ENCODE measurements around the gene PLCB3. TPM values are rescaled to one million over a fixed set of nuclear protein-coding genes. Genes with fewer than 3 reads are reported as not detected.

PLCB3 gene
- total and polyA plus RNA-seq, 2 experiments from 2014 or later, result 28.1 to 103 TPM

- Histone ChIP-seq H3K27me3 (ENCODE audit: insufficient read depth) (peaks cover 23% of the 10 kb centered on the region; the same call in 1 of the 2 replicates), H2AFZ (peak overlapping the region; percentile 63), H4K20me1 (replicated peaks; ENCODE audit: insufficient read depth) (no peaks in the 10 kb centered on the region), H3K4me3 (peak overlapping the region; percentile 77), H3F3A (replicated peaks; ENCODE audit: low read depth) (peaks cover 21% of the 10 kb centered on the region), H3K4me1 (ENCODE audit: insufficient read depth) (peaks cover 17% of the 10 kb centered on the region; the same call in 1 of the 2 replicates), H3K27ac (ENCODE audit: low read depth) (no peak overlapping the region), H3K36me3 (ENCODE audit: insufficient read depth) (no peaks in the 10 kb centered on the region), H3K79me2 (replicated peaks; ENCODE audit: insufficient read depth) (peaks cover 4% of the 10 kb centered on the region; the same call in 1 of the 2 replicates), H3K4me2 (peak overlapping the region; percentile 92), H3K9me2 (ENCODE audit: insufficient read depth) (no peaks in the 10 kb centered on the region)
- H3K36me3 Mint-ChIP-seq (ENCODE audit: low read depth), result peaks cover 11% of the 10 kb centered on the region
- H3K27me3 Mint-ChIP-seq (ENCODE audit: insufficient read depth, low read depth, poor library complexity), result peaks cover 27% of the 10 kb centered on the region
- TF ChIP-seq POLR2AphosphoS5 (IDR thresholded peaks at IDR 0.05; ENCODE audit: low read depth) (peak; percentile 29; the same call in 1 of the 2 replicates), EZH2phosphoT487 (IDR thresholded peaks at IDR 0.05; ENCODE audit: unreplicated experiment) (no peak), CTCF (conservative IDR thresholded peaks at IDR 0.05; ENCODE audit: low read depth in 2 of 2) (no peak), NANOG (IDR thresholded peaks at IDR 0.05; ENCODE audit: borderline replicate concordance) (no peak), ZNF114 (CRISPR knock-in tag; IDR thresholded peaks at IDR 0.05) (no peak), STAT1 (IDR thresholded peaks at IDR 0.05; ENCODE audit: unreplicated experiment) (no peak)
- TF ChIP-seq, protein P1, sequence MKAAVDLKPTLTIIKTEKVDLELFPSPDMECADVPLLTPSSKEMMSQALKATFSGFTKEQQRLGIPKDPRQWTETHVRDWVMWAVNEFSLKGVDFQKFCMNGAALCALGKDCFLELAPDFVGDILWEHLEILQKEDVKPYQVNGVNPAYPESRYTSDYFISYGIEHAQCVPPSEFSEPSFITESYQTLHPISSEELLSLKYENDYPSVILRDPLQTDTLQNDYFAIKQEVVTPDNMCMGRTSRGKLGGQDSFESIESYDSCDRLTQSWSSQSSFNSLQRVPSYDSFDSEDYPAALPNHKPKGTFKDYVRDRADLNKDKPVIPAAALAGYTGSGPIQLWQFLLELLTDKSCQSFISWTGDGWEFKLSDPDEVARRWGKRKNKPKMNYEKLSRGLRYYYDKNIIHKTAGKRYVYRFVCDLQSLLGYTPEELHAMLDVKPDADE (IDR thresholded peaks at IDR 0.05), result no peak
- TF ChIP-seq, protein P2, sequence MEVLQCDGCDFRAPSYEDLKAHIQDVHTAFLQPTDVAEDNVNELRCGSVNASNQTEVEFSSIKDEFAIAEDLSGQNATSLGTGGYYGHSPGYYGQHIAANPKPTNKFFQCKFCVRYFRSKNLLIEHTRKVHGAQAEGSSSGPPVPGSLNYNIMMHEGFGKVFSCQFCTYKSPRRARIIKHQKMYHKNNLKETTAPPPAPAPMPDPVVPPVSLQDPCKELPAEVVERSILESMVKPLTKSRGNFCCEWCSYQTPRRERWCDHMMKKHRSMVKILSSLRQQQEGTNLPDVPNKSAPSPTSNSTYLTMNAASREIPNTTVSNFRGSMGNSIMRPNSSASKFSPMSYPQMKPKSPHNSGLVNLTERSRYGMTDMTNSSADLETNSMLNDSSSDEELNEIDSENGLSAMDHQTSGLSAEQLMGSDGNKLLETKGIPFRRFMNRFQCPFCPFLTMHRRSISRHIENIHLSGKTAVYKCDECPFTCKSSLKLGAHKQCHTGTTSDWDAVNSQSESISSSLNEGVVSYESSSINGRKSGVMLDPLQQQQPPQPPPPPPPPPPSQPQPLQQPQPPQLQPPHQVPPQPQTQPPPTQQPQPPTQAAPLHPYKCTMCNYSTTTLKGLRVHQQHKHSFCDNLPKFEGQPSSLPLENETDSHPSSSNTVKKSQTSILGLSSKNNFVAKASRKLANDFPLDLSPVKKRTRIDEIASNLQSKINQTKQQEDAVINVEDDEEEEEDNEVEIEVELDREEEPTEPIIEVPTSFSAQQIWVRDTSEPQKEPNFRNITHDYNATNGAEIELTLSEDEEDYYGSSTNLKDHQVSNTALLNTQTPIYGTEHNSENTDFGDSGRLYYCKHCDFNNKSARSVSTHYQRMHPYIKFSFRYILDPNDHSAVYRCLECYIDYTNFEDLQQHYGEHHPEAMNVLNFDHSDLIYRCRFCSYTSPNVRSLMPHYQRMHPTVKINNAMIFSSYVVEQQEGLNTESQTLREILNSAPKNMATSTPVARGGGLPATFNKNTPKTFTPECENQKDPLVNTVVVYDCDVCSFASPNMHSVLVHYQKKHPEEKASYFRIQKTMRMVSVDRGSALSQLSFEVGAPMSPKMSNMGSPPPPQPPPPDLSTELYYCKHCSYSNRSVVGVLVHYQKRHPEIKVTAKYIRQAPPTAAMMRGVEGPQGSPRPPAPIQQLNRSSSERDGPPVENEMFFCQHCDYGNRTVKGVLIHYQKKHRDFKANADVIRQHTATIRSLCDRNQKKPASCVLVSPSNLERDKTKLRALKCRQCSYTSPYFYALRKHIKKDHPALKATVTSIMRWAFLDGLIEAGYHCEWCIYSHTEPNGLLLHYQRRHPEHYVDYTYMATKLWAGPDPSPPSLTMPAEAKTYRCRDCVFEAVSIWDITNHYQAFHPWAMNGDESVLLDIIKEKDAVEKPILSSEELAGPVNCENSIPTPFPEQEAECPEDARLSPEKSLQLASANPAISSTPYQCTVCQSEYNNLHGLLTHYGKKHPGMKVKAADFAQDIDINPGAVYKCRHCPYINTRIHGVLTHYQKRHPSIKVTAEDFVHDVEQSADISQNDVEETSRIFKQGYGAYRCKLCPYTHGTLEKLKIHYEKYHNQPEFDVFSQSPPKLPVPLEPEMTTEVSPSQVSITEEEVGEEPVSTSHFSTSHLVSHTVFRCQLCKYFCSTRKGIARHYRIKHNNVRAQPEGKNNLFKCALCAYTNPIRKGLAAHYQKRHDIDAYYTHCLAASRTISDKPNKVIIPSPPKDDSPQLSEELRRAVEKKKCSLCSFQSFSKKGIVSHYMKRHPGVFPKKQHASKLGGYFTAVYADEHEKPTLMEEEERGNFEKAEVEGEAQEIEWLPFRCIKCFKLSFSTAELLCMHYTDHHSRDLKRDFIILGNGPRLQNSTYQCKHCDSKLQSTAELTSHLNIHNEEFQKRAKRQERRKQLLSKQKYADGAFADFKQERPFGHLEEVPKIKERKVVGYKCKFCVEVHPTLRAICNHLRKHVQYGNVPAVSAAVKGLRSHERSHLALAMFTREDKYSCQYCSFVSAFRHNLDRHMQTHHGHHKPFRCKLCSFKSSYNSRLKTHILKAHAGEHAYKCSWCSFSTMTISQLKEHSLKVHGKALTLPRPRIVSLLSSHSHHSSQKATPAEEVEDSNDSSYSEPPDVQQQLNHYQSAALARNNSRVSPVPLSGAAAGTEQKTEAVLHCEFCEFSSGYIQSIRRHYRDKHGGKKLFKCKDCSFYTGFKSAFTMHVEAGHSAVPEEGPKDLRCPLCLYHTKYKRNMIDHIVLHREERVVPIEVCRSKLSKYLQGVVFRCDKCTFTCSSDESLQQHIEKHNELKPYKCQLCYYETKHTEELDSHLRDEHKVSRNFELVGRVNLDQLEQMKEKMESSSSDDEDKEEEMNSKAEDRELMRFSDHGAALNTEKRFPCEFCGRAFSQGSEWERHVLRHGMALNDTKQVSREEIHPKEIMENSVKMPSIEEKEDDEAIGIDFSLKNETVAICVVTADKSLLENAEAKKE (CRISPR knock-in tag; IDR thresholded peaks at IDR 0.05), result no peak
- peak; percentile 19 for ATAC-seq
- peaks cover 21% of the 10 kb centered on the region for H3K4me1 Mint-ChIP-seq
- H3K9me3 Mint-ChIP-seq, result no peaks in the 10 kb centered on the region
- DNase-seq (ENCODE audit: low spot score), result peak; percentile 70
- H3K4me3 Mint-ChIP-seq, result peak overlapping the region; percentile 83
- no peak overlapping the region for H3K27ac Mint-ChIP-seq
Observed at GRCh38 chr11:64234647-64235379, 16.5 kb upstream of the PLCB3 start.
